Ecto neural progenitor cell (in vitro differentiated cells): ENCODE data around the gene RPL41.
A peak's percentile ranks its signal among the peaks of the same experiment; 100 is the strongest.
"Not testable (repeated sequence)": the region's sequence is repeated elsewhere in the genome, so short reads cannot be mapped to it uniquely, and the experiment has no call there.

Experiments used
- DNase-seq: peaks from one replicate; pipeline ENCODE4 v3.0.0-alpha.2; 2018; ENCODE audit warnings: low spot score

The RPL41 gene

GRCh38 chr12:56103066-56103711 lies 13.2 kb upstream of the RPL41 start:
- no peak for DNase-seq

- no peak for DNase-seq
Observed at GRCh38 chr12:56103823-56104108, 12.7 kb upstream of the RPL41 start.

GRCh38 chr12:56104109-56104814 lies 12.2 kb upstream of the RPL41 start, which contains the start of gene PA2G4:
TSS of gene PA2G4 (plus strand) at chr12:56104559. CDS start at chr12:56104738, 179 bp downstream.
- DNase-seq, result peak; percentile 99

GRCh38 chr12:56104815-56105608 lies 11.4 kb upstream of the RPL41 start:
- DNase-seq, result no peak

- DNase-seq, result no peak
Observed at GRCh38 chr12:56105609-56105902, 10.9 kb upstream of the RPL41 start.

- no peak for DNase-seq
Observed at GRCh38 chr12:56107242-56107641, 9.2 kb upstream of the RPL41 start.

GRCh38 chr12:56110571-56110970 lies 5.9 kb upstream of the RPL41 start:
- DNase-seq, result no peak

GRCh38 chr12:56114084-56114483 lies 2.3 kb upstream of the RPL41 start:
- no peak for DNase-seq

- DNase-seq, result no peak
Observed at GRCh38 chr12:56115329-56115728, 1.1 kb upstream of the RPL41 start.

- DNase-seq, result not testable (repeated sequence)
Observed at GRCh38 chr12:56117082-56117706, 761 bp downstream of the RPL41 start.

- peak; percentile 100 for DNase-seq
Observed at GRCh38 chr12:56117778-56118687, 1.6 kb downstream of the RPL41 start, which contains the start of gene ZC3H10. TSS of gene ZC3H10 (plus strand) at chr12:56118266. CDS start at chr12:56120563, 2,297 bp downstream.

- no peak for DNase-seq
Observed at GRCh38 chr12:56118688-56119357, 2.4 kb downstream of the RPL41 start.

- peak; percentile 82 for DNase-seq
Observed at GRCh38 chr12:56119361-56119796, 2.9 kb downstream of the RPL41 start.

- DNase-seq, result no peak
Observed at GRCh38 chr12:56120158-56120846, 3.9 kb downstream of the RPL41 start.

GRCh38 chr12:56121204-56121870 lies 4.9 kb downstream of the RPL41 start:
- no peak for DNase-seq

- DNase-seq, result no peak
Observed at GRCh38 chr12:56122637-56123036, 6.2 kb downstream of the RPL41 start.

- DNase-seq, result no peak
Observed at GRCh38 chr12:56124133-56124532, 7.7 kb downstream of the RPL41 start.

GRCh38 chr12:56126732-56127239 lies 10.4 kb downstream of the RPL41 start:
- DNase-seq, result no peak

- DNase-seq, result no peak
Observed at GRCh38 chr12:56127485-56127887, 11.1 kb downstream of the RPL41 start.
